HG02623 (cell line): ENCODE measurements around the gene FAM114A2.
"Not testable (repeated sequence)": the region's sequence is repeated elsewhere in the genome, so short reads cannot be mapped to it uniquely, and the experiment has no call there.

Source experiments
- ATAC-seq: cut with Tn5 transposase; IDR thresholded peaks from one replicate; pipeline ENCODE4 v1.9.1; 2021; ENCODE audit warnings: moderate library complexity; ENCODE audit not compliant: unreplicated experiment

Gene FAM114A2

DNA sequence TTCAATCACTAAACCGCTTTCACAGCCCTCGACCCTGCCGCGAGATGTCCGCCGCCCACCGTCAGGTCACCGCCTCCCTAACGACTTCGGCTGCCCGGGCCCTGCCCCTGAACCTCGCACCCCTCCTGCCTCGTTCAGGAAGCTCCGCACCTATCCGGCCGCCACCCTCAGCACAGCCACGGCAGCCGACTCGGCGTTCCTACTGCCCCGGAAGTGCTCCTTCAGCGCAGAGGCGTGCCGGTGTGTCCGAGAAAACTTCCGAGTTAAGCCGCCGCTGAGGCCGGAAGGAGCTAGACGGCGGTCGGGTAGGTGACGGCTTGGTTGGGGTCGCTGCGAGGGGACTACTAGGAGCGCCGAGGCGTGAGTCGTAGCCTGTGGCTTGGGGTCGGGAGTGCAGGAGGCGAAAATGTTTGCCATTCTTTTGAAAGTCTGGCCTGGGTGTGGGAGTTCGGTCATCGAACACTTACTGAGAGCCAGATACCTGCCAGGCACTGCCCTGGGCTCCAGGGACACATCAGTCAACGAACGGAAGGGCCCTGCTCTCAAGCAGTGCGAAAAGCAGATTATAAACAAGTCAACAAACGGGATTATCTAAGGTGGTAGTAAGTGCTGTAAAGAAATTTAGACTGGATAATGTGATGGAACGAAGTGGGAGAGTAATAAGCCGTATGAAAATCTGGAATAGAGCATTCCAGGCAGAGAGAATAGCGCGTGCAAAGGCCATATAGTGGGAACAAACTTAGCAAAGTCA is at the start of gene FAM114A2, which contains the start of gene MFAP3:
TSS of gene FAM114A2 (minus strand) at position 204 of the 751 bp plus-strand sequence. CDS start 3,957 bp downstream, outside the sequence.
TSS of gene MFAP3 (plus strand) at position 261 of the 751 bp plus-strand sequence. CDS start 10,756 bp downstream, outside the sequence.
- ATAC-seq, result peak; percentile 97

DNA sequence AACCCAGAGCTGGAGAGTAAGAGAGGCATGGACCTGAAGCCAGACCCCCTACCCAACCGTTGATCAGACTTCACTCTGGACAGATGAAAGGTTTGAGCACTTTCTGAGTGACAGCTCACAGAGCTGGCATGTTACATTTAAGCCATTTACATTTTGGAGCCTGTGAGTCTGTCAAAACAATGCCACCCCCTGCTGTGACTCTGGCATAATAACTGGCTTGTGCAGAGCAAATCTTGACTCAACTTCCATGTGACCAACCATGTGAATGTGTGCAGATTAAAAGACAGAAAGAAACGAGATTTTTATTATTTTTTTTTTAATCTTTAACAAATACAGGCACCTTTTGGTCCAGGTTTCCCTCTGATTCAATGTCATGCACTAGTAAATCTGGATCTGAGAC is 48.5 kb upstream of the FAM114A2 start:
- no peak for ATAC-seq

DNA sequence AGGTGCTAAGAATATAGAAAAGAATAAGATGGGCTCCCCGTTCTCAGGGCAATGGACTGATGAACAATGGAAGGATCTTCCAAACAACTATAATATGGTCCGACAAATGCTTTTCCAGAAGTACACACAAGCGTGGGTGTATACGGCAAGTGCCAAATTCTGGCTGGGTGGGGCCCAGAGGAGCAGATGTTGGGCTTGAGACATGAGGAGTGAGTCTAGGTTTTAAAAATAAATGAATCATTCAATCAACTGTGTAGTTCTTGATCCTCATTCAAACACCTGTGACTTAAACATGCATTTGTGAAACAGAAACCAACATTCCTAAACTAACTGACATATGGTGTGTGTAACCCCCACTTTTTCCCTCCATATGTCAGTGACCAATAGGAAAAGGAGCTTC is 47.9 kb upstream of the FAM114A2 start:
- ATAC-seq, result no peak

DNA sequence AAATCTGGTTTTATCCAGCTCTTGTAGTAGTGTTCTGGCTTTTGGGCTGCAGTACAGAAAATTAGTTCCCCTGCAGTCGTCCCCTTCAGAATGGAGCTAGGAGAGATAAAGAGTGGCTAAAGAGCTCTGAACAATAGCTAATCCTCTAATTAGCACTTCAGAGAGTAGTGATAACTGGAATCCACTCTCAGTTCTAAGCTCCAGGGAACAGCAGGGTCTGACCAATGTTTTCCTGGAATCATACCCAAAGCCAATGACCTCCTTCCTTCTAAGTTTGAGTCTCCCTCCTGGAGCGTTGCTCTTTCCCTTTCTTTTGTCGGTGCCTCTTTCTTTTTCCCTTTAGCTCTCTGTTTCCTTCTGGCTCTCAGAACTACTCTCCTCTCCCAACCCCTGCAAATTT is 47.4 kb upstream of the FAM114A2 start:
- no peak for ATAC-seq

DNA sequence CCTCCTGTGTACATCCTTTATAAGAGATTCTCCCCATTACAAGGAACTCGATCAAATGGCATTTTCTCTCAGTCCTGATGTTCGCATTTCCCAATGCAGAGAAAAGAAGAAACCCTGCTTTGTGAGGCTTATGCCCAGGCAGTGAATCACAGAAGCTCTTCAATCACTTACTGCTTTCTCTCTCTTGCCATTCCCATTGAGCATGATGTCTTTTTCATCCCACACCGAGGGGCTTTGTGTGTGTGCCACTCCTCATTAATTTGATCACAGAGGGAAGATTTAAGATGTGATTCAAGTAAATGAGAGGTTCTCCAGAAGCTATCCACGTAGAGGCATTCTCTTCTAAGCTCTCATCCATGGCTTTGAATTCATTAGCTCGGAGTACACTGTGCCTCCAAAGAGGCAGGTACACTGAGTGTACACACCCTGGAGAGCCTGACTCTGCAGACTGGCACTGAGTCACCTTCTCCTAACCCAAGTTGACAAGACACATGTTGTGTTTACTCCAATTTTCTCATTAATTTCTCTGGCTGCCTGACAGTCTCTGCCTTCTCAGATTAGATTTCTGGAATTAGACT is 45.4 kb upstream of the FAM114A2 start:
- no peak for ATAC-seq

DNA sequence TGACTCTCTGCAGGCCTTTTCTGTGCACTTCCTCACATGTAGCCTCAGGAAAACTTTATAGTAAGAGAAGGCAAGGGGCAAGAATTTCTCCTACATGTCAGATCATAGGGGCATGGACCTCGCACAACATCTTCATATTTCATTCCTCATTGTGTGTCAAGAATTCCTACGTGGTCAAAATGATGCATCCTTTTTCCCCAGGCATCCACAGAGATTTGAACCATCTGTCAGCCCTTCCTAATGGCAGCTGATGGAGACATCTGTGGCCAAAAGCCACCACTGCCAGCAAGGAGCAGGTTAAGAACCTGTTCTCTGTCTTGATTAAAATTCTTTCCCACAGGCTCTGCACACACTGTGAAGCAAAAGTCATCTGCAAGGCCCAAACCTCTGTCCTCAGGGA is 42.5 kb upstream of the FAM114A2 start:
- ATAC-seq, result no peak

DNA sequence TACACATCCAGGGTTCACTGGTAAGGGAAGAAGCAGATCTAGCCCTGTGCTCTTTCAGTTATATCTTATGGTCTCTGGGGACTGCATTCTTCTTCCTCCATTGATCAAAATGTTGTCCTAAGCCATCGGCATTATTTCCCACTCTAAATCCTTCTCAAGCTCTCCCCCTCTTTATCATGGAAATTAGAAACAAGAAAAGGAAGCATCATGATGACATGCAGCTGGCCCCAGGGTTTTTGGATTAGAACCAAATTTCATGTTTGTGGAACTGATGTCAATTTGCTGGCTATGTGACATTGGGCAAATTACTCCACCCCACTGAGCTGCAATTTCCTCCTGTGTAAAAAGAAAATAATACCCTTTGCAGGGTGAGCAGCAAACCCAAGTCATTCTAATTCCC is 39.6 kb upstream of the FAM114A2 start:
- no peak for ATAC-seq

DNA sequence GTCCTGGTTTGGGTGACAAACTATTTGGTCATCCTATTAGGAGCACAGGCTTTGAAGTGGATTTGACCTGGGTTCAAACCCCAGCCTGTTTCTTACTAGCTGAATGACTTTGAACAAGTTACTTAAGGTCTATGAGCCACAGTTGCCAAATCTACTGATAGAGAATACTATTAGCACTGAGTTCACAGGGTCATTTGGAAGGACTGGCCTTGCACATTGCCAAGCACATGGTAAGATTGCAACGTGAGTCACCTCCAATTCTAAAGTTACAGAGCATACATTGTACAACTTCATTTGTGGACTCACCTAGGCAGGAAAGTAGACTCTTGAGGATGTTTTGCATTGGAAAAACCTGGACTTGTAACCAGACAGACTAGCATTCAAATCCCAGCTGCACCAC is 39.0 kb upstream of the FAM114A2 start:
- no peak for ATAC-seq

DNA sequence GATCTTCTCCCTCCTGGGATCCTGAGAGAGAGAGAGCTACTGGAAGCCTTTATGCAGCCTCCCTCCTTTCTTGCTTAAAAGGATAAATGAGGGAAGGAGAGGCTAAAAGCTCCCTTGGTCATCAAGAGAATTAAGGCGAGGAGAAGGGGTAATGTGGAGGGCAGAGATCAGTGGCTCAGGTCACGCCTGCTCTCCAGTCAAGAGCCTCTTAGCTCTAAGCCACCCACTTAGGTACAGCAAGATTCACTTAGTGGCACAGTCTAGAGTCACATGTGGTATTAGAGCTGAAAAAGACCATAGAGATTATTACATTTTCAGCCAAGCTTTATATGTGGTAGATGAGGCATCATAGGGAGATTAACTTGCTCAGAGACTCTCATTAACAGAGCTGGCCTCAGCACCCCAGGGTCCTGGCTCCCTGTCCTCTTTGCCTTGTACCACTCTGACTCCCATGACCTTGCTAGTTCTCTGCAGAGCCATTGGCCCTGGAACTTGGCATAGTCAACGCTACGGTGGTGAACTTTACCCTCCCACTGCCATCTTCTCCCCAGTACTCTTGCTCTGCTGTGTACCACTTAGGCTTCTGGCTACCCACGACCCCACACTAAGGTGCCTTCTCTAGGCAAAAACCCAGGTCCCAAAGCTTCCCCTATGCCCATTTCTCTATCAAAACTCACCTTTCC is 37.7 kb upstream of the FAM114A2 start:
- no peak for ATAC-seq

DNA sequence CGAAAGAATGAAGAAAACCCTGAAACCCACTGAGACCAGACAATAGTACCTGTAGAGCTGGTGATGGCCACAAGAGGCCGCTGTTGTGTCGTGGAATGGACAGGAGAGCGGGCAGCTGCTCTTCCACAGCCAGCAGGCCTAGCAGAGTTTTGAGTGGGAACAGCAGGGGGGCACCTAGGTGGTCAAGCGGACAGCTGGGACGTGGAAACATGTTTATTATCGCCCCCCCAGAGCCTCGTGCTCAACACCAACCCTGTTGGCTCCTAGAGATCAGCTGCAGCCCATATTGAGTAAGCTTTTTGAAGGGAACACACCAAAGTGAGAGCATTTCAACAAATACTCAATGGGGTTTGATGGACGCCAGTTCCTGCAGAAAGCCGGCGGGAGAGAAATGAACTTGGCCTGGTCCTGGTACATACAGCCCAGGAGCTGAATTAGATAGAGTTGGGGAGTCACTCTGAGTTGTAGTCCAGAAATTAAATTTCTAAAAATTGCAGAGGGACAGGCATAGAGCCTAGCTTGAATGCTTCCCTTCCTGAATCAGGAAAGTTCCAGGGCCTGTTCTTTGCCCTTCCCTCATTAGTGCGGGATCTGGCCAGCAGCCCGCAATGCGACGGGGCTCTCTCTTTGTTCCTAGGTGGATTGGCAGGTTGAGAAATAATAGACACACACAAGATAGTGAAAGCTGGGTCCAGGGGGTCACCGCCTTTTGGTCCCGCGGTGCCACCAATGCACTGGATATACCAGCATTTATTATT is 33.9 kb upstream of the FAM114A2 start:
- peak; percentile 97 for ATAC-seq

DNA sequence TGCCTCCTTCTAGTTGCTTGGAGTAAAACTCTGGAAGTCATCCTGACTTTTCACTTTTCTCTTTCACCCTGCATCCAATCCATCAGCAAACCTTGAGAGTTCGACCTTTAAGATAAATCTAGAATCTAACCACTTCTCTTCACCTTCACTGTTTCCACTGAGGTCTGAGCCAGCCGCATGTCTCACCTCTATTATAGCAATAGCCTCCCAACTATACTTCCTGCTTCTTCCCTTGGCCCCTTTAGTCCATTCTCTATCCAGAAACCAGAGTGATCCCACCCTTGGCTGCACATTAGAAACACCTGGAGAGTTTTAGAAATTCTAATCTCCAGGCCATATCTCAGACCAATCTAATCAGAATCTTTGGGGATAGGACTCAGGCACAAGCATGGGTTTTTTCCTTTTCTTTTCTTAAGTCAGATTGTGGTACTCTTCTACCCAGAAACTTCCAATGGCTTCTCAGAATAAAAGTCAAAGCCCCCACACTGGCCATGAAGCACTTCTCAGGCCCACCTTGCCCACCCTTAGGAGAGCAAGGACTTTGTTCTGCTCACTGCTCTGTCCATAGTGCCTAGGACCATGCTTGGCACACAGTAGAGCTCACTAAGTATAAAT is 33.2 kb upstream of the FAM114A2 start:
- ATAC-seq, result no peak

DNA sequence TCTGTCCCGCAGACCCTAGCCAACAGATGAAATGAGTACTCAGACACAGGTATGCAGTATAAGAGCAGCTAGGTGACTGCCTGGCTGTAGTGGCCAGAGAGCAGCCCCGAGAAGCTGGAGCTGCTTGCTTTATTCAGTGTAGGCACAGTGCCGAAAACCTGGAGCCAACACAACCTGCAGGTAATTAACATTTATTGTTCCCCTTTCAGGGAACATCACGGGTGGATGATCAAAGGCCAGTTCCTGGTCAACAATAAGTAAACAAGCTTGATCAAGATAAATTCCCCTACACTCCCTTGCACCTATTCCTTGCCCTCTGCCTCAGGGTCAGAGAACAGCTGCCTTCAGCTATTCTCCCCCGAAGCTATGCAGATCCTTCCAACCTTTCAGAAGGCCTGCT is 31.1 kb upstream of the FAM114A2 start:
- not testable (repeated sequence) for ATAC-seq

DNA sequence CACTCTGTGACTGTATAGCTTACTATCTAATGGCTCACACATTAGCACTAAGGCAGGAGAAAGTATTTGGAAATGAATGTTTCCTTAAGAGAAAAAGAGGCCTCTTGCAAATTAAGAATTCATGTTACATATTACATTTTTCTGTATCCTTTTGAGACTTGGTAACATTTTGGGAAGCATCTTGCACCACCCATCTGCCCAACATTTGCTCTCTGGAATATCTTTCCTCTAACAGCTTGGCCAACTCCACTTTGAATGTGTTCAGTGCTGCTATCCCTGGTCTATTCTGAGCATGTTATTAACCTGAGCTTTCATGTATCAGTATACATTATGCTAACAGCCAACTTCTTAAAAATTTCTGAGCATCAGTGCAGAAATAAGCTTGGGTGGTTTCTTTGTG is 27.3 kb upstream of the FAM114A2 start:
- no peak for ATAC-seq

DNA sequence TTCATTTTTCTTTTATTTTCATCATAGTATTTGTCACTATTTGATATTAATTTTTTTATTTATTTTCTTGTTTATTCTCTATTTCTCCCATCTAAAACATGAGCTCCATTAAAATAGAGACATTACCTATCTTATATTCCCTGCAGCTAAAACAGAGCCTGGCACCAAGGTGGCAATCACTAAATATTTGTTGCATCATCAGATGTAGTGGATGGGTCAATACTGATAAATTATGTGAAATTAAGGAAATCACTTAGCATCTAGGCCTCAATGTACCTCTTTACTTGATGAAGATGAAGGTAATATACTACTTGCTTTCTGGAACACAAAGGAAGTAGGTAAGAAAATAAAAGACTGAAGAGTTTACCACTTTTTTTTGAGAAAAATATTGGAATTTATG is 24.7 kb upstream of the FAM114A2 start:
- no peak for ATAC-seq

DNA sequence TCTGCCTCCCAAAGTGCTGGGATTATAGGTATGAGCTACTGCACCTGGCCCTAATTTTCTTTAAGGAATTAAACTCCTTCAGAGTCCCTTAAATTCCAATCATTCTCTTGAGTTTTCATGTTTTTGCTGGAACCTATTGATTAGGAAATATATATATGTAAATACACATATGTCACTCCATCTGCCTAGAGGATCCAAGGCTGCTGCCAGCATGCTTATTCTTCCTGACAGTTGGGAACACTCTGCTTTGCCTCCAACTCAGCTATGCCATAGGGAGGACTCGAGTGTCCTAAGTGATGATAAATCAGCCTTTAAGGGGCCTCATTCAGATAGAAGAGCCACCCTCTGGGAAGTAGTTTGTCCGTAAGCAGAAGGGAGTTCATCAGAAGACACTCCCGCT is 21.9 kb upstream of the FAM114A2 start:
- no peak for ATAC-seq

DNA sequence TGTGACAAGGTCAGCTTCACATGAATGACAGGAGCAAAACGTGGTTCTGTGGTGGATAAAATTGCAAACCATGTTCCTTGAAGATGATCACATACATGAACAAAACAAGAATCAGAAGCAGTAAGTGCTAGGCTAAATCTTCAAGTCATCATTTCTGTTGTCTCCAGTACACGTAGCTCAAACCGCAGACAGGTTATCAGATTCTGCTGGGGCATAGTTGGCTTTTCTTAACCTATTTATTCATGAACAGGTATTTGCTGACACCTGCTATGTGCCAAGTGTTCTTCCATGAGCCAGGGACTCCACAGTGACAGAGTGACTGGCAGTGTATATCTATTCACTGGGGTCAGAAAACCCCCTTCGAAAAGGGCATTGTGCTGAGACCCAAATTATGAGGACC is 20.9 kb upstream of the FAM114A2 start:
- ATAC-seq, result no peak

DNA sequence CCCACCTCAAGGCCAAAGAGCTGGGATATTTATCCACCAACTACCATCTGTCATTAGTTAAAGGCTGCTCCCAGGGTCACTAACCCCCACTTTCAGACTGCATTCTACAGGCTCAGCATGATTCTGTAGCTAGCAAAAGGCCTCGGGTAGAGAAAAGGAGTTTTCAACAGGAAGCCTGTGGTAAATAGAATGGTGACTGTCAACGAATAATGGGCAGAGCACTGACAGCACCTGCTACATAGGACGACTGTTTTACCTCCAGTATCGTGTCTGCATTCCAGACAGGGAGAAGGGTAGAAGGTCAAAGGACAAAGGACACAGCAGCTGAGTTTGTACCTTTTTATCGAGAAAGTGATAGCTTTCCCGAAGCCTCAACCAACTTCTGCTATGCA is 20.3 kb upstream of the FAM114A2 start:
- peak; percentile 47 for ATAC-seq

DNA sequence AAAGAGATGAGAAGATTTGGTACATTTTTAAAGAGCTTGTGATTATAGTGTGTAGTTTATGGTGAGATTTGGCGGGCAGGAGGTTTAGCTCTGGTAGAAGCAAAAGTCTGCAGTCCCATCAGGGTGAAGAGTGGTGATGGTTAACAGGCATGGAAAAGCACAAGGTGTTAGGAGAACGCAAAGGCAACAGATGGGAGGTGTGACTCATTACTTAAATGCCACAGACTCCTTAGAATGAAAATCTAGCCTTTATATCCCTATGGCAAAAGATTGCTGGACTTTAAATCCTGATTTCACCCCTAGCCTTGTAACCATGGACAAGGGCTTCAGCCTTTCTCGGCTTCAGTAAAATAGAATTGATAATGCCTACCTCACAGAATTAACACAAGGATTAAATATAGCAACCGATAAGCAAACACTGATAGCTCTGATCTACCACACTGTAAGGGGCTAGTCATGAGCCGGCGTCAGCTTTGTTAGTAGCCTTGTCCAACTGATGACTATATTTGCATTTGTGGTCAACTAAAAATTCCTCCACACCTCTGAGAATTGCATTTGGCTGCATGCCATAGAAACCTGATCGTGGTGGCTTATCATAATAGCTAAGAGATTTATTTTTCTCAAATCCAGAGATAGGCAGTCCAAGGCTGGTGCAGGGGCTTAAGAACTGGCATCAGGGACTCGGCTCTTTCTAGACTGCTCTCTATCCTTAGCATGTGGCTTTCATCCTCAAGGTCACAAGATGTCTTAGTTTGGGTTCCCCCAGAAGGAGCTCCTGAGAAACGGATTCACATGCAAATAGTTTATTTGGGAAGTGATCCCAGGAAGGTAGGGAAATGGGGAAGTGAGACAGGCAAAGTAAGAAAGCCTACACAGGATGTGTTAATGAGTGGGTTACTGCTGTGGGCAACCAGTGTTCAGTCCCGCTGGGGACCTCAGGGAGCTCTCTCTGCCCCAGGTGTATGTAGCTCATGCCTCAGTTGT is 19.6 kb upstream of the FAM114A2 start:
- ATAC-seq, result peak; percentile 65

DNA sequence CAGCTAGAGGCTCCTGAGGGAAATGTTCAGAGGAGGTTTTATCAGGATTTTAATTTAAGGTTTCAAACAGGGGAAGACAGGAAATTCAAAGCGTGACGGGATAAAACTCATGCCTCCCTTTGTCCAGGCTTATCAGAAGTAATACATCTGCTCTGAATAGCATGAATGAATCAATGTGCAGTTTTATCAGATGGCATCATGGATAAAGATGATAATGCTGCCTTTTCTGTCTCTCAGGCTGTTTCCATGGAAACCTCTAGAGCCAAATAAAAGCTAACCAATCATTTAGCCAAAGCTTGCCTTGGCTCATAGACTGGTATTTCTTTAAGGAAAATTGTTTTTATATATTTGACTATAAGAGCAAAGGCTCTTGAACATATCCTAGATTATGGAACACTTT is 16.5 kb upstream of the FAM114A2 start:
- no peak for ATAC-seq

DNA sequence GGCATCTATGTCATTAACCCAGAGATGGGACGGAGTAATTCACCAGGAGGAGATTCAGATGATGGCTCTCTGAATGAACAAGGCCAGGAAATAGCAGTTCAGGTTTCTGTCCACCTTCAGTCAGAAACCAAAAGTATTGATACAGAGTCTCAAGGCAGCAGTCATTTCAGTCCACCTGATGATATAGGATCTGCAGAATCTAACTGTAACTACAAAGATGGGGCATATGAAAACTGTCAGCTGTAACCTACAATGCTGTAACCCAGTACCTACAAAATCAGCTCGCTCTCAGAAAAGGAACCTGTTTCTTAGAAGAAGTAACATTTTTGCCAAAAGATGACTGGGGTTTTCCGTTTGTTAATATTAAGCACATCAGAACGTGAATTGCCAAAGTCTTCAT is 14.8 kb upstream of the FAM114A2 start:
- no peak for ATAC-seq
